Stimulated activated CD8-positive, alpha-beta memory T cell treated with anti-CD3 and anti-CD28 coated beads, Interleukin-12 subunit alpha, Interleukin-12 subunit beta, amount 100 ng/mL, for 24 hours (primary cell): ENCODE measurements around the gene FAM193B.
A peak's percentile ranks its signal among the peaks of the same experiment; 100 is the strongest.

Source experiments
- DNase-seq: peaks from one replicate; pipeline ENCODE4 v3.0.0-alpha.2; 2020; ENCODE audit errors: extremely low read depth

FAM193B gene

DNA sequence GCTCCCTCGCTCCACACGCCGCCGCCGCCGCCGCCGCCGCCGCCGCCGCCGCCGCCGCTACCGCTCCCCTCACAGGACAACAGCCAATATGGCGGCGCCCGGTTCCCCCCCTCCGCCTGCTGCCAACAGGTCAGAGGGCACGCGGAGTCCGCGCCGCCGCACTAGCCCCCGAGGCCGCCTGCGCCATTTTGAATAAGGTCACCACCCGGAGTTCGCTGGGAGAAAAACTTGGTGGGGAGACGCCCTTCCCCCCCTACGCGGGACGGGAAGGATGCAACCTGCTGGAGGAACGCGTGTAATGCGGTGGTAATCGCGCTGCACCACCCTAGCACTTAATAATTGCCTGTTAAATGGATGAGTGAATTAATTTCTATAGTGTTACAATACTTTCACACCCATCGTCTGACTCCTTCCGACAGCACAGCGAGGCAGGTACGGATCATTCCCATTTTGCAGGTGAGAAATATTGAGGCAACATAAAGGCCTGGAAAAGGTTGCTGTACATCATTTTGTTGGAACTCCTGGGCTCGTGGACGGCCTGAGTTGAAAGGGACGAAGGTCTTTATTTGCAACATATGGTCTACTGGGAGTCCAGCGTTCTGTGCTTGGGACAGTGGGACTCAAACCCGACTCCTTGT lies at the start of gene FAM193B:
FAM193B (minus strand) TSS at position 90 of the 638 bp plus-strand sequence. CDS start 105 bp downstream, outside the sequence.
- peak; percentile 87 for DNase-seq

DNA sequence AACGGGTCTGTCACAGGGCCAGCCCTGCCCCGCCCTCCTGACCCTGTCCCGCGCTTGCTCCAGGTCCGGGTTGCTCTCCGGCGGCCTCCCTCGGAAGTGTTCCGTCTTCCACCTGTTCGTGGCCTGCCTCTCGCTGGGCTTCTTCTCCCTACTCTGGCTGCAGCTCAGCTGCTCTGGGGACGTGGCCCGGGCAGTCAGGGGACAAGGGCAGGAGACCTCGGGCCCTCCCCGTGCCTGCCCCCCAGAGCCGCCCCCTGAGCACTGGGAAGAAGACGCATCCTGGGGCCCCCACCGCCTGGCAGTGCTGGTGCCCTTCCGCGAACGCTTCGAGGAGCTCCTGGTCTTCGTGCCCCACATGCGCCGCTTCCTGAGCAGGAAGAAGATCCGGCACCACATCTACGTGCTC lies 49.8 kb upstream of the FAM193B start:
- DNase-seq, result no peak

DNA sequence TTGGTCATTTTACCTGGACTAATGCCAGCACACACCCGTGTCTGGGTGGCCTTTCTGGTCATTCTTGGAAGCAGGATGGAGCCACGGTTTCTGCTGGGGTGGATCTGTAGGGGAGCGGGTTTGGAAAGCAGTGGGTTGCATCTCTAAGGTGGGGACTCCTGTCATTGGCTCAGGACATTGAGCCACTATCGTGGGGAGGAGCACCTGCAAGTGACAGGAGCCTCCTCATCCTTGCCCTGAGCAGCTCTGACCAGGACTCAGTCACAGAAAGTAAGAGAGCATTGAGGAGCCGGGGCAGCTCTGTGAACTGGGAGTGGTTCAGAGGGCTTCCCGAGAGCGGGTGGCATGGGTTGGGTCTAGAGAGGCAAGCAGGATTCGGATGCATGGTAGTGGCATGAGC lies 49.3 kb upstream of the FAM193B start:
- no peak for DNase-seq

DNA sequence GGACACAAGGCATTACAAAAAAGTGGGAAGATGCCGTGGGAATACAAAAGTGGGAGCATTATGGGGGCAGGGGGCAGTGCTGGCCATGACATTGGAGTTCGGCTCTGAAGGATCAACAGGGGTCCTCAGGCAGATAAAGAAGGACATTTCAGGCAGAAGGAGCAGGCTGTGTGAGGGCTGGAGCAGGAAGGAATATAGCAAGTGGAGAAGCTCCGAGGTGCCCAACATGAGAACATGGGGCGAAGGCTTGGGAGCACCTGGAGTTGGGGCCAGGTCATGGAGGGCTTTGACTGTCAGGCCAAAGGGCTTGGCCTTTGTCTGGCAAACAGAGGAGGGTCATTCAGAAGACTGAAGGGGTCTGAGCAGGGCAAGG lies 48.1 kb upstream of the FAM193B start:
- DNase-seq, result no peak

- no peak for DNase-seq
Observed at GRCh38 chr5:177601577-177602457, 47.5 kb upstream of the FAM193B start.

- no peak for DNase-seq
Observed at GRCh38 chr5:177601126-177601525, 46.8 kb upstream of the FAM193B start.

DNA sequence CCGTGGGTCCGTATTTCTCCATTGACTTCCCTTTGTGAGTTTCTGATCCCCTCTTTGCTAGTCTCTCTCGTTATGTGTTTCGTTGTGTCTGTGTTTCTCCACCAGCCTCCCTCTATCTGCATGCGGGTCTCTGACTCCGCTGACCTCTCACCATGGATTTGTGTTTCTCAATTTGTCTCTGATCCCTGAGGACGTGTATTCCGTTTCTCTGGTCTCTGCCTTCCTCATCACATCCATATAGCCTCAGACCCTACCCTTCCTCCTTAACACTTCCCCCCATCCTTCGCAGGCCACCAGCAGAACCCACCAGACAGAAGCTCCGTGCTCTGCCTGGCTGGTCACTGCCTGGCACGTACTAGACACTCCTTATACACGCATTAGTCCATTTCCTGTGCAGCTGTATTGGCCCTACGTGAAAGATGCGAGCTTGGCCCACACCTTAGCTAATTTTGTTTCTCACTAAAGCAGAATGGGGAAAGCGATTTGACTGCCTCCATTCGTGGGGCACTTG lies 46.2 kb upstream of the FAM193B start:
- DNase-seq, result no peak

- DNase-seq, result peak; percentile 71
Observed at GRCh38 chr5:177599731-177600507, 45.6 kb upstream of the FAM193B start, which contains the start of gene B4GALT7. Gene B4GALT7 (plus strand): TSS chr5:177600132. CDS start chr5:177600211, 79 bp downstream.

GRCh38 chr5:177598477-177598876 lies 44.1 kb upstream of the FAM193B start:
- DNase-seq, result no peak

GRCh38 chr5:177596775-177597238 lies 42.4 kb upstream of the FAM193B start:
- DNase-seq, result no peak

DNA sequence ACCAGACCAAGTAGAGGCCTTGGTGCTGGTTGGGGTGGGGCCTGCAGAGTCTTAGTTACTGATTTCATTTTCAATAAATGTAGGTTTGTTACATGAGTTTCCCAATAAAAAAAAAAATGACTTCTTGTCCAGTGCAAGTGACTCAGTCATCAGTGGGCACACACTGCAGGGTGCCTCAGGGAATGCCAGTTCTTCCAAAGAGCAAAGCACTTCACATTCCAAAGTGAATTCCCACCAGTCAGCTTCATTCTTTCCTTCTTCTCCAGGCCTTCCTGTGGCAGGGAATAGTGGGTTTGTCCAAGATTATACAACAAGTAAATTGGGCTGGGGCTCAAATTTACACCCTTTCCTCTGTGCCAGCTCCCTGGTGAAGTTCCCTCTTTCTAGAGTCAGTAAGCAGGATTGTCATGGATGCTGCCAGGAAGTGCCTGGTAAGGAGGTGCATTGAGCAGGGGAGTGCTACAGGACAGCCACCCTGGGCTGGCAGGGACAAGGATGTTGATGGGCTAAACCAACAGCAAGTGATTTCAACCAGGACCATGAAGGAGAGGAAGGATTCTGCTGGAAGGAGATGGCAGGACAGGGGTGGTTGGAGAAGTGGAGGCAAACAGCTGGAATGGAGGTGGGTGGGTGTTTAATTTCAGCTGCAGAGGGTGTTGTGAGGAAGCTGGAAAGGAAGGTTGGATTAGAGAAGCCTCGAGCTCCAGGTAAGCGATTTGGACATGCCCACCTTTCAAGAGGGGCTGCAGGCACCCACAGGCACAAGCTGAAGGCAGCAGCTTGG lies 41.8 kb upstream of the FAM193B start:
- no peak for DNase-seq

DNA sequence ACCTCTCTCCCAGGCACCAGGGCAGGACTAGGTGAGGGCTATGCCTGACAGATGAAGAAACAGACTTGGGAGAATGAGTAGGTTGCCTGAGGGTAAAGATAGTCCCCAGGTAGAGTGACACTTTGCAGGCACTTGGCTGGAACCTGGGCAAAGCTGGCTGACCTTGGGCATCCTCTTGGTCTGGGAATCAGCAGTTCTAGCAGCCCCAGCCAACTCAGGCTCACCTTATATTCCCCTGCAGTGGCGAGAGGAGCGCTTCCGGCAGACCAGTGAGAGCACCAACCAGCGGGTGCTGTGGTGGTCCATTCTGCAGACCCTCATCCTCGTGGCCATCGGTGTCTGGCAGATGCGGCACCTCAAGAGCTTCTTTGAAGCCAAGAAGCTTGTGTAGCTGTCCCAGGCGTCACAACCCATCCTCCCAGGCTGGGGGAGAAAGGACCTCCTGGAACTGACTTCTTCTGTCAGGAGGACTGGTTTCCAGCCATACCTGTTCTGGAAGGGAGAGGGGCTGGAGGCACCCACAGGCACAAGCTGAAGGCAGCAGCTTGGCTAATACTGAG lies 40.7 kb upstream of the FAM193B start:
- DNase-seq, result no peak

DNA sequence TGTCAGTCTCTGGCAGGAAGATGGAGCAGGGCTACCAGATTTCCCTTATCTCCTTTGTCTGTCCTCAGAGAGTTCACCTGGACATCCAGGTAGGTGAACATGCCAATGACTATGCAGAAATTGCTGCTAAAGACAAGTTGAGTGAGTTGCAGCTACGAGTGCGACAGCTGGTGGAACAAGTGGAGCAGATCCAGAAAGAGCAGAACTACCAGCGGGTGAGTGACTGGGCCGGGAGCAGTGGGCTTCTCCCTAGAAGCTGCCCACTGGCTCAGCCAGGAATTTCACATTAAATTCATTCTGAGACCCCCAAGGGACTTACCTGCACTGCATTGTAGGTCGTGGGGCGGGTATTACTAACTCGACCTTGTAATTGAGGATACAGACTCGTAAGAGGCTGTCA lies 39.7 kb upstream of the FAM193B start:
- DNase-seq, result no peak

DNA sequence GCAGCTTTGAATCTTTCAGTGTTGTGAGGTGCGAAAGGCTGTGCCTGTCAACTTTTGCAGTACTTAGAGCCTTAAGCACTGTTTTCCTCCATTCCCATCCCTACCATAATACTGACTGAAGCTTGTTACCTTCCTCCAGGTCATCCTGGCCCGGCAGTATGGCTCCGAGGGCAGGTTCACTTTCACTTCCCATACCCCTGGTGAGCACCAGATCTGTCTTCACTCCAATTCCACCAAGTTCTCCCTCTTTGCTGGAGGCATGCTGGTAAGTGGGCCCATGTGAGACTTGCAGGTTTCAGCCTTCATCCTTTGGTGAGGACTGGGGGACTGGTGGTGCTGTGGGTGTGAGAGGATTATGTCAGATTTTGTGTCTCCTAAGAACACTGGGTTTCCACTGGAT lies 39.1 kb upstream of the FAM193B start:
- DNase-seq, result no peak

DNA sequence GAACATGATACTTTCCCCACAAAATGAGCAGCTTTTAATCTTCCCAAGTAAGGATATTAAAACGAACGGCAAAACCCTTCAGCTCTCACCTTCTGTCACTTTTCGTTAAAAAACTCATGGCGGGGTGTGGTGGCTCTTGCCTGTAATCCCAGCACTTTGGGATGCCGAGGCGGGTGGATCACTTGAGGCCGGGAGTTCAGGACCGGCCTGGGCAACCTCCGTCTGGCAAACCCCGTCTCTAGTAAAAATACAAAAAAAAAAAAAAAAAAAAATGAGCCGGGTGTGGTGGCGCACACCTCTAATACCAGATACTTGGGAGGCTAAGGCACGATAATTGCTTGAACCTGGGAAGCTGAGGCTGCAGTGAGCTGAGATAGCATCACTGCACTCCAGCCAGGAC lies 38.5 kb upstream of the FAM193B start:
- DNase-seq, result no peak

DNA sequence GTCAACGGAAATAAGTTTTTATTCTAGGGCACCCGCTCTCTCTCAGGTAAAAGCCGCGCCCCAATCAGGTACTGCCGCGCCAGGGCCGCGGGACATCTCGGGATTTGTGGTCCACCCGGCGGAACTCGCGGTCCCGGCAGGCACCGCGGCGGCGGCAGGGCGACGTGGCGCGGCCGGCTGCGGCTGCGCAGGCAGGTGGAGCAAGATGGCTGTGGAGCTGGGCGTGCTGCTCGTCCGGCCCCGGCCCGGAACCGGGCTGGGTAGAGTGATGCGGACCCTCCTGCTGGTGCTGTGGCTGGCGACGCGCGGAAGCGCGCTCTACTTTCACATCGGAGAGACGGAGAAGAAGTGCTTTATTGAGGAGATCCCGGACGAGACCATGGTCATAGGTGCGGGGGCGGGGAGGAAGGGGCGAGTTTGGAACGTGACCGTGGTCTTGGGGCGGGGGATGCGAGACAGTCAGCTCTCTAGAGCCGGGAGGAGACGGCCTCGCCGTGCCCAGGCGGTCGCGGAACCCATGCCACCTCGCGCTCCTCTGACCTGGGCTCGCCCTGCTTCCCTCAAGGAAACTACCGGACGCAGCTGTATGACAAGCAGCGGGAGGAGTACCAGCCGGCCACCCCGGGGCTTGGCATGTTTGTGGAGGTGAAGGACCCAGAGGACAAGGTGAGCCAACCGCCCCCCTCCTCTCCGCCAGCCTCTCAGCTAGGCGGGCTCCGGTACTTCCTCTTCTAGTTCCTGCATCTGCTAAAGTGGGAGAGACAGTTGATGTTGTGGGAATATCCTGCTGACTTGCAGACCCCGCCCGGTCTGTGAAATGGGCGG lies 37.9 kb upstream of the FAM193B start, which contains the start of gene TMED9:
TMED9 (plus strand) TSS at position 194 of the 825 bp plus-strand sequence; CDS start at position 206, 12 bp downstream.
- peak; percentile 73 for DNase-seq

DNA sequence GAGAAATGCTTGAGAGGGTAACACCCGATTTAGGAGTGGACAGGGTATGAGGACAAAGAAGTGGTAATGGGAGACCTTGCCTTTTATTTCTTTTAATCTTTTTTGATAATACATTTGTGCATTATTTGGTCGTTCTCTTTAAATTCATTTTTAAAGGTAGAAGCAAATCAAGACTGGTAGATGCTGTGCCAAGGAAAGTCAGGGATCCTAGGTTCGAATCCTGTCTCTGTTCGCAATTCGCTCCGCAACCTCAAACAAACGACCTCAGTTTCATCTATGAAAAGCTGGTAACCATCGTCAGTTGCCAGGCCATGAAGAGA lies 37.3 kb upstream of the FAM193B start:
- DNase-seq, result no peak

- DNase-seq, result no peak
Observed at GRCh38 chr5:177590406-177590805, 36.0 kb upstream of the FAM193B start.

DNA sequence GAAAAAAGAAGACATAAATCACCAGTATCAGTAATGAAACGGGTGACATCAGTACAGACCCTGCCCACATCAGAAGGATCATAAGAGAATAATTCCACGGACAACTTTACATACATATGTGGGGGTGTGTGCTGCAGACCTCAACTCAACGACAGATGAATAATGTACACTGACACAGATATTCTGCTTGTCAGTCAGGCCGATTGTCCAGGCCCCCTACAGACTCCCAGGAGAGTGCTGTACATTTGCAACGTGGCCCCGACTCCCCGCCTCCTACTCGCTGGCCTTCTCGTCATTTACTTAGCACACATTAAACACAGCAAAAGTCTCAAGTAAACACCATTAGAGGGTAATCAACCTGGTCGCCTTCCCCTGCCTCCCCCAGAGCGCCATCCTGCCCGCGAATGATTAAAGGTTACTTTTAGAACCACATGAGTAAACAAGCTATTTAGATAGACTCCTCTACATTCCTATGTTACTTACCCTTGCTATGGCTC lies 34.1 kb upstream of the FAM193B start:
- DNase-seq, result no peak

DNA sequence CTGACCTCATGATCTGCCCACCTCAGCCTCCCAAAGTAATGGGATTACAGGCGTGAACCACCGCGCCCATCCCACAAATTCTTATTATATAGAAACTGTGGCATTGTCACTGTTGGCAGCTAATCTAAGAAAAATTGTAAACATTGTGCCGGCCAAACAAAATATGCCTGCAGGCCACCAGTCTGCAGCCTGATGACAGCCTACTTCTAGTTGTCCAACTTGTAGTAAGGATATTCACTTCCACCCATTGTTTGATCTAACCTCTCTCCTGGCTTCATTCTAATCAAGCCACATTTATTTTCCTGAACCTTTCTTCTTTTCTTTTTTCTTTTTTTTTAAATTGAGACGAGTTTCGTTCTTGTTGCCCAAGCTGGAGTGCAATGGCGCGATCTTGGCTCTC lies 24.0 kb upstream of the FAM193B start:
- no peak for DNase-seq
